Dendritic cell treated with granulocyte-macrophage colony-stimulating factor and Interleukin-4, amounts not matched to agents 40 ng/mL and 50 ng/mL, for 4 days (primary cell): ENCODE measurements around the gene TOMM22.
A peak's percentile ranks its signal among the peaks of the same experiment; 100 is the strongest.
"Not testable (repeated sequence)": the region's sequence is repeated elsewhere in the genome, so short reads cannot be mapped to it uniquely, and the experiment has no call there.

Experiments
- H3K27ac Mint-ChIP-seq: one replicate; pipeline ENCODE4 v1.8.0; 2022; ENCODE audit warnings: mild to moderate bottlenecking, mixed read lengths
- H3K27me3 Mint-ChIP-seq: one replicate; pipeline ENCODE4 v1.8.0; 2022; ENCODE audit warnings: mild to moderate bottlenecking, mixed read lengths
- H3K36me3 Mint-ChIP-seq: one replicate; pipeline ENCODE4 v1.8.0; 2022; ENCODE audit warnings: low read depth, mixed read lengths
- H3K4me1 Mint-ChIP-seq: one replicate; pipeline ENCODE4 v1.8.0; 2022; ENCODE audit warnings: low read depth, mixed read lengths
- H3K4me3 Mint-ChIP-seq: one replicate; pipeline ENCODE4 v1.8.0; 2022; ENCODE audit warnings: mild to moderate bottlenecking, moderate library complexity, mixed read lengths
- H3K9me3 Mint-ChIP-seq: one replicate; pipeline ENCODE4 v1.8.0; 2022; ENCODE audit warnings: mixed read lengths
- intact Hi-C: fragments of 100-400 bp; cut with micrococcal nuclease; formaldehyde crosslinking; loops from one replicate; pipeline ENCODE4 v1.15.0; 2022

Gene TOMM22

GRCh38 chr22:38681582-38682335, at the start of gene TOMM22:
Gene TOMM22 (plus strand): TSS chr22:38681957. CDS start chr22:38681979, 22 bp downstream.
- Mint-ChIP-seq H3K27ac (peak within 1 kb of the TSS; percentile 89), H3K36me3 (peaks cover 47% of the 10 kb centered on the region), H3K27me3 (peaks cover 10% of the 10 kb centered on the region), H3K4me3 (peak within 1 kb of the TSS; percentile 93), H3K4me1 (peaks cover 22% of the 10 kb centered on the region), H3K9me3 (no peaks in the 10 kb centered on the region)
- intact Hi-C loops: loop anchor here (10.0 kb wide), 1 partner anchor 177 kb away; the partner anchor contains the start of gene DDX17

- Mint-ChIP-seq H3K4me1 (peaks cover 11% of the 10 kb centered on the region), H3K27me3 (peaks cover 12% of the 10 kb centered on the region), H3K4me3 (no peak overlapping the region), H3K9me3 (no peaks in the 10 kb centered on the region), H3K27ac (no peak overlapping the region), H3K36me3 (no peaks in the 10 kb centered on the region)
- intact Hi-C loops: no loop called here
Measured at GRCh38 chr22:38632528-38632927, 49.2 kb upstream of the TOMM22 start.

GRCh38 chr22:38638216-38638615, 43.5 kb upstream of the TOMM22 start:
- Mint-ChIP-seq H3K9me3 (no peaks in the 10 kb centered on the region), H3K4me1 (no peaks in the 10 kb centered on the region), H3K27ac (no peak overlapping the region), H3K4me3 (no peak overlapping the region), H3K36me3 (no peaks in the 10 kb centered on the region), H3K27me3 (peaks cover 6% of the 10 kb centered on the region)
- intact Hi-C loops: no loop called here

GRCh38 chr22:38638728-38639127, 43.0 kb upstream of the TOMM22 start:
- intact Hi-C loops: no loop called here
- Mint-ChIP-seq H3K4me3 (no peak overlapping the region), H3K27me3 (peaks cover 6% of the 10 kb centered on the region), H3K4me1 (no peaks in the 10 kb centered on the region), H3K9me3 (no peaks in the 10 kb centered on the region), H3K36me3 (no peaks in the 10 kb centered on the region), H3K27ac (no peak overlapping the region)

DNA sequence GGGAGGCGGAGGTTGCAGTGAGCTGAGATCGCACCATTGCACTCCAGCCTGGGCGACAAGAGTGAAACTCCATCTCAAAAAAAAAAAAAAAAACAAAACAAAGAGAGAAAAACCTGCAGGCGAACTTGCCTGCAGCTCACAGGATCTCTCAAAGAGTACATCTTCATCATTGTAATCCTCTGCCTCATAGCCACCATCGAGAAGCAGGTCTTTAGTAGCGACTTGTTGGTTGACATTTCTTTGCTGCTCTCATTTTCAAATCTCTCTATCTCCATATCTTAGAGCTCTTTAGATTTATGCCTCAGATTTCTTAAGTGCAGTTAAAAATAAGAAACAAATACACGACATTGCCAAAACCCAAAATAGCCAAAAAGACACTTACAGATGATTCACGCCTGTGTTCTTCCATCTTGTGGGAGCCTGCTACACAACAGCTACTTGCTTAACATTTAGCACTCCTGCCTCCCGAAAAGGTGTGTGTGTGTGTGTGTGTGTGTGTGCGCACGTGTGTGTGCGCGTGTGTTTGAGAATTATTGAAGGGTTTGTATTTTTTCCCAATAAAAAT, 40.2 kb upstream of the TOMM22 start:
- Mint-ChIP-seq H3K4me1 (no peaks in the 10 kb centered on the region), H3K27ac (no peak overlapping the region), H3K9me3 (no peaks in the 10 kb centered on the region), H3K27me3 (peaks cover 4% of the 10 kb centered on the region), H3K4me3 (no peak overlapping the region), H3K36me3 (no peaks in the 10 kb centered on the region)
- intact Hi-C loops: no loop called here

DNA sequence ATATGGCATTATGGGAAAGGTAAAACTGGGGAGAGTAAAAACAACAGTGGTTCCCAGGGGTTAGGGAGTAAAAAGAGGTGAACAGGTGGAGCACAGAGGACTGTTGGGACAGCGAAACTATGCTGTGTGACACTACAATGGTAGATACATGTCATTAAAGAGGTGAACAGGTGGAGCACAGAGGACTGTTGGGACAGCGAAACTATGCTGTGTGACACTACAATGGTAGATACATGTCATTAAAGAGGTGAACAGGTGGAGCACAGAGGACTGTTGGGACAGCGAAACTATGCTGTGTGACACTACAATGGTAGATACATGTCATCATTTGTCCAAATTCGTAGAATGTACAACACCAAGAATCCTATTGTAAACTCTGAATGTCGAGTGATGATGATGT, 37.5 kb upstream of the TOMM22 start:
- H3K4me3 Mint-ChIP-seq, H3K4me1 Mint-ChIP-seq, H3K27ac Mint-ChIP-seq, H3K9me3 Mint-ChIP-seq, intact Hi-C loops, H3K27me3 Mint-ChIP-seq, H3K36me3 Mint-ChIP-seq: not testable (repeated sequence)

- H3K27me3 Mint-ChIP-seq: peaks cover 3% of the 10 kb centered on the region
- H3K36me3 Mint-ChIP-seq: no peaks in the 10 kb centered on the region
- H3K4me3 Mint-ChIP-seq: no peak overlapping the region
- intact Hi-C loops: no loop called here
- H3K27ac Mint-ChIP-seq: no peak overlapping the region
- no peaks in the 10 kb centered on the region for H3K9me3 Mint-ChIP-seq
- H3K4me1 Mint-ChIP-seq: no peaks in the 10 kb centered on the region
Measured at GRCh38 chr22:38645430-38645829, 36.3 kb upstream of the TOMM22 start.

- Mint-ChIP-seq H3K36me3 (no peaks in the 10 kb centered on the region), H3K27ac (no peak overlapping the region), H3K4me3 (no peak overlapping the region), H3K27me3 (peaks cover 3% of the 10 kb centered on the region), H3K9me3 (no peaks in the 10 kb centered on the region), H3K4me1 (no peaks in the 10 kb centered on the region)
- intact Hi-C loops: no loop called here
Measured at GRCh38 chr22:38649841-38650522, 31.8 kb upstream of the TOMM22 start.

DNA sequence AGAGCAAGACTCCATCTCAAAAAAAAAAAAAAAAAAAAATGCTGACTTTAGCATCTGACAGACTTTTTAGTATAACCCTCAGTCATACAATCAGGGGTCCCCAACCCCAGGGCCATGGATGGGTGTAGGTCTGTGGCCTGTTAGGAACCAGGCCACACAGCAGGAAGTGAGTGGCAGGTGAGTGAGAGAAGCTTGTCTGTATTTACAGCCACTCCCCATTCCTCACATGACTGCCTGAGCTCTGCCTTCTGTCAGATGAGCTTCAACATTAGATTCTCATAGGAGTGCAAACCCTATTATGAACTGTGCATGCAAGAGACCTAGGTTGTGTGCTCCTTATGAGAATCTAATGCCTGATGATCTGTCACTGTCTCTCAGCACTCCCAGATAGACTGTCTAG, 28.9 kb upstream of the TOMM22 start:
- H3K4me1 Mint-ChIP-seq: peaks cover 13% of the 10 kb centered on the region
- H3K27ac Mint-ChIP-seq: no peak overlapping the region
- intact Hi-C loops: no loop called here

DNA sequence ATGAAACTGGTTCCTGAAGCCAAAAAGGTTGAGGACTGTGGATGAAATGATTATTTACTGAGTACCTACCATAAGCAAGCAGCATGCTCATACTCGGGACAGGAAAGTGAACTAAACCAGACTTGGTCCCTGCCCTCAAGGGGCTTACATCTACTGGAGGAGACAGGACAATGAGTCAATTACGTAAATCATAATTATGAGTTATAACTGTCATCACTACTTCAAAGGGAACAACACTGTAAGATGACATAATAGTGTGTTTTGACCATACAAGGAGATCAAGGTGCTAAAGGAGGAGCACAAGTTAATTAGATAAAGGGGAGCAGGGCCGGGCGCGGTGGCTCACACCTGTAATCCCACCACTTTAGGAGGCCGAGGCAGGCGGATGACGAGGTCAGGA, 28.0 kb upstream of the TOMM22 start:
- Mint-ChIP-seq H3K9me3 (no peaks in the 10 kb centered on the region), H3K27ac (no peak overlapping the region), H3K27me3 (no peaks in the 10 kb centered on the region), H3K36me3 (no peaks in the 10 kb centered on the region), H3K4me3 (no peak overlapping the region), H3K4me1 (peaks cover 13% of the 10 kb centered on the region)
- intact Hi-C loops: no loop called here

More for the DNA sequence above, 28.9 kb upstream of the TOMM22 start:
- Mint-ChIP-seq H3K9me3 (no peaks in the 10 kb centered on the region), H3K4me3 (no peak overlapping the region), H3K27me3 (peaks cover 2% of the 10 kb centered on the region), H3K36me3 (no peaks in the 10 kb centered on the region)

DNA sequence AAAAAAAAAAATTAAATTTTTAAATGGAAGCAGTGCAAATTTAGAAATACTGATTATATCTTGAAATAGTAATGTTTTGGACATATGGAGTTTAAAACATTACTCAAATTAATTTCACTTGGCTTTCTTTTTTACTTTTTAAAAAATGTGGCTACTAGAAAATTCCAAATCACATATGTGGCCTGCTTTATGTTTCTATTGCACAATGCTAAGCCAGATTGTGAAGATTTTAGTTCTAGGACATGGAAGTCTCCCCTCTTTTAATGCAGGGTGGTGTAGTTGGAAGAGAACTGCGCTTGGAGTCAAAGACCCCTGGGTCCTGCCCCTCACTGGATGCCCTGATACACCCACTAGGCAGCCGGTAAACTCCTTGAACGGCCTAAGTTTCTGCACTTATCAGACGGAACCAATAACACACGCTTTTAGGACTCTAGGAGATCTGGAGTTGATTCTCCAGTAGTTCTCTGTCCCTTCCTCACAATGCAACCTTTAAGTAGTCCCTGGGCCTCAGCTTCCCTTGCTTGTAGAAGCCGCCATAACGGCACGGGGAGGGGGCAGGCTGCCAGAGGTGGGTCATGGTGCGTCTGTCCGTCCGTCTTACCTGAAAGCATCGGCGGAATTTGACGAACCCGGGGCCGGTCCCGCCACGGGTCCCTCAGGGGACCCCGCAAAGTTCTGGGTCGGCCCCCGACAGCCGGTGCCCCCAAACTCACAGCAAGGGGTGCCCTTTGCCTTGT, 26.1 kb upstream of the TOMM22 start:
- Mint-ChIP-seq H3K4me1 (peaks cover 13% of the 10 kb centered on the region), H3K4me3 (peak overlapping the region; percentile 90)
- intact Hi-C loops: no loop called here

GRCh38 chr22:38656256-38657044, 25.3 kb upstream of the TOMM22 start, which contains the start of the genes CBY1 and FAM227A:
Gene CBY1 (plus strand): TSS chr22:38656638. CDS start chr22:38668055, 11,417 bp downstream.
Gene FAM227A (minus strand): TSS chr22:38656392. CDS start chr22:38650168, 6,224 bp downstream.
- Mint-ChIP-seq H3K9me3 (no peaks in the 10 kb centered on the region), H3K27ac (peak within 1 kb of the TSS; percentile 95), H3K4me3 (peak within 1 kb of the TSS; percentile 90), H3K4me1 (peaks cover 13% of the 10 kb centered on the region), H3K36me3 (peaks cover 5% of the 10 kb centered on the region), H3K27me3 (no peaks in the 10 kb centered on the region)
- intact Hi-C loops: no loop called here

More for the DNA sequence above, 26.1 kb upstream of the TOMM22 start:
- Mint-ChIP-seq H3K27ac (peak overlapping the region; percentile 95), H3K27me3 (no peaks in the 10 kb centered on the region), H3K9me3 (no peaks in the 10 kb centered on the region), H3K36me3 (no peaks in the 10 kb centered on the region)
